SK-N-DZ (cell line): Measurements from ENCODE around the gene UBE2O.
A peak's percentile ranks its signal among the peaks of the same experiment; 100 is the strongest.
"Not testable (repeated sequence)": the region's sequence is repeated elsewhere in the genome, so short reads cannot be mapped to it uniquely, and the experiment has no call there.

Source experiments
- DNase-seq: peaks from one replicate; pipeline ENCODE4 v3.0.0-alpha.2; 2015; ENCODE audit warnings: low spot score

Gene UBE2O

GRCh38 chr17:76376318-76377133 is 76.4 kb downstream of the UBE2O start:
- no peak for DNase-seq

DNA sequence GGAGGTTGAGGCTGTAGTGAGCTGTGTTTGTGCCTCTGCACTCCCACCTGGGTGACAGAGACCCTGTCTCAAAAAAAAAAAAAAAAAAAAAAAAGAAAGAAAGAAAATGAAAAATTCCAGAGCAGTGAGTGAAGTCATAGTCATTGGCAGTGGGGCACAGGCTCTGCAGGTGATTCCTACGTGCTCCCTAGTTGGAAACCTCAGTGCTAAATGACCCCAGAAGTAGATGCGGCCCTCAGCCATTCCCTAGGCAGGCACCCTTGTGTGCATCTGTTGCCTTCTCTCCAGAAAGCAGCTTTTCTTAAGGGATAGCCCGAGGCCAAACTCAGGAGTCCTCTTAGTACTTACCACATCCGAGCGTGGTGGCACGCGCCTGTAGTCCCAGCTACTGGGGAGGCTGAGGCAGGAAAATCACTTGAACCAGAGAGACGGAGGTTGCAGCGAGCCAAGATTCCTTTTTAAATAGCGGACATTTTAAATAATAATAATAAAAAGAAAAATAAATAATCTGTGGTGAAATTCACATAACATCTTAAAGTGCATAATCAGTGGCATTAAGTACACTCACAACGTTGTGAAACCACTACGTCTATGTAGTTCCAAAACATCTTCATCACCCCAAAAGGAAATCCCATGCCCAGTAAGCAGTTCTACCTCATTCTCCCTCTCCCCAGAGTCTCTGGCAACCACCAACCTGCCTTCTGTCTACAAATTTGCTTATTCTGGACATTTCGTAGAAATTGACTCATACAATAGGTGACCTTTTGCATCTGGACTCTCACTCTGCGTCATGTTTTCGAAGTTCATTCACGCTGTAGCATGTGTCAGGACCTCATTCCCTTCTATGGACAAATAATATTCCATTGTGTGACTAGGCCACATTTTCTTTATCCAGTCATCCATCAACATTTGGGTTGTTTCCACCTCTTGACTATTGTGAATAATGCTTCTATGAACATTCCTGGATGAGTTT is 81.0 kb downstream of the UBE2O start:
- no peak for DNase-seq

DNA sequence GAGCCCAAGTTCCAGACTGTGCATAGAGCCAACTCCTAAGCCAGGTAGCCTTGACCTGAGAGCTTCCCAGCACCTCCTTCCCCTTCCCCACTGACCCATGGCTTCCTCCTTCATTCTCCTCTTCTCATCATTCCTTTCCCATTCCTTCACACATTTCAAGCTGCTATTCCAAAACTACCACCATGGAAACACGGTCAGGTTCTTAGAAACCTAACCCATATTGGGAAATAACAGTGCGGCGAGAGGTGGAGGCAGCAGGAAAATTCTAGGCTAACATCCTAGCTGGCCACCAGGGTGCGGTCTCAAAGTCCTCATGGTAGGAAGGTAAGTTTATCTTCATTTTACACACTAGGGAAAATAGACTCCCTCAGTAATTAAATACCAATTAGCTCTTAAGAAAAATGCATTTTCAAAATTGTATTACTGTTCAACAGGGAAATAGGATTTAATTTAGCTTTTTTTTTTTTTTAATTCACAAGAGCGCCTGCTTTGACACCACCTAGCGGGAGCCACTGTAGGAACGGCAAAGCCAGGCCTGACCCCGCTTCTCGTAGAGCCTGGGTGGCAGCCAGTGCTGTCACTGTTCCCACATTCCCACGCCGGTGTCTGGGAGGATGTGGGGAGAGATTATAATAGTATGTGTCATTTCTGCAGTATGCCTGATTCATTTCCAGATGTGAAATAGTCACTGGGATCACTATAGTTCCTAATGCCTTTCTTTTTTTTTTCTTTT is 82.5 kb downstream of the UBE2O start:
- DNase-seq: peak; percentile 57

- DNase-seq: no peak
Measured at GRCh38 chr17:76369804-76370203, 83.1 kb downstream of the UBE2O start.

DNA sequence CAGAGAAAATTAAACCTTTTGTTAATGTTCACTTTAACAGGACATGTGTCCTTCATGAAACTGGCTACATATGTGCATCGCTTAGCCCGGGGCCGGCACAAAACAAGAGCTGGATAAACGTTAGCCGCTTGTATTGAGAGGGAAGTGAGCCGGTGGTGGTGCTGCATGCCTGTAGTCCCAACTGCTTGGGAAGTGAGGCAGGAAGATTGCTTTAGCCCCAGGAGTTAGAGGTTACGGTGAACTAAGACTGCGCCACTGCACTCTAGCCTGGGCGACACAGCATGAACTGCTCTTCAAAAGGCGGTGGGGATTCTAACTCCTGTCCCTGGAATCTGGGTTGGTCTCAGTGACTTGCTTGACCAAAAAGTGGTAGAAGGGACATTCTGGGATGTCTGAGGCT is 83.6 kb downstream of the UBE2O start:
- no peak for DNase-seq

- DNase-seq: peak; percentile 66
Measured at GRCh38 chr17:76368545-76368944, 84.4 kb downstream of the UBE2O start.

GRCh38 chr17:76367642-76368041 is 85.3 kb downstream of the UBE2O start:
- no peak for DNase-seq

DNA sequence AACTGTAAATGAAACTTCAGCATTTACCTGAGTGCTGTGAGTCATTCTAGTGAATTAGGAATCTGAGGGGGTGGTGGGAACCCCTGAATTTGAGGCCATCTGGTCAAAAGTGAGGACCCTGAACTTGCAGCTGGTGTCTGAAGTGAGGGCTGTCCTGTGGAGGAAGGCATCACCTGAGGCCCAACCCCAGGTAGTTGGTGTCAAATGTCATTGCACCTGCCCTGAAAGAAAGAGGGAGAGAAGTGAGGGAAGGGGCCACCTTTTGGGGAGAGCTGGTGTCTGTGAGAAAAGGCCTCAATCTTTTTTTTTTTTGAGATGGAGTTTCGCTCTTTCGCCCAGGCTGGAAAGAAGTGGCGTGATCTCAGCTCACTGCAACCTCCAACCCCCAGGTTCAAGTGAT is 86.7 kb downstream of the UBE2O start:
- DNase-seq: no peak

DNA sequence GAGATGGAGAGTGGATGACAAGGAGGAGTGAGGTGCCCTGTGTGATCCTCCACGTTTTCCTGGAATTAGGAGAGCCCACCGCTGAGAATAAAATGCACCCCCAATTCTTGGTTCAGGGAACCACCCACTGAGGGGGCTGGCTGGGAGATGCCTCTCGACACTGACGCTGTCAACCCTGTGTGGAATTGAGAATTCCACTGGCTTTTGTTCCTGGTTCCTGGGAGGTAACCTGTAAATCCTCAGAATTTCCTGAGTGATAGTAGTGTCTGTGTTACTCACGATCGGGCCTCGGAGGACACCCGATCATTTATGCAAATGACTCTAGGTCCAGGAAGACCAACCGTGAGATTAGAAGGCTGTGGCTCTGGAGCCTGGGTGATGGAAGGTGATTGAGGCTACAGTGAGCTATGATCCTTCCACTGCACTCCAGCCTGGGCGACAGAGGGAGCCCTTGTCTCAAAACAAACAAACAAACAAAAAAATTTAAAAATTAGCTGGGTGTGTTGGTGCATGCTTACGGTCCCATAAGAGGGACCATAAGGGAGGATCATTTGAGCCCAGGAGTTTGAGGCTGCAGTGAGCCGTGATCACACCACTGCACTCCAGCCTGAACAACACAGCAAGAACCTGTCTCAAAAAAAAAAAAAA is 87.6 kb downstream of the UBE2O start:
- DNase-seq: no peak

DNA sequence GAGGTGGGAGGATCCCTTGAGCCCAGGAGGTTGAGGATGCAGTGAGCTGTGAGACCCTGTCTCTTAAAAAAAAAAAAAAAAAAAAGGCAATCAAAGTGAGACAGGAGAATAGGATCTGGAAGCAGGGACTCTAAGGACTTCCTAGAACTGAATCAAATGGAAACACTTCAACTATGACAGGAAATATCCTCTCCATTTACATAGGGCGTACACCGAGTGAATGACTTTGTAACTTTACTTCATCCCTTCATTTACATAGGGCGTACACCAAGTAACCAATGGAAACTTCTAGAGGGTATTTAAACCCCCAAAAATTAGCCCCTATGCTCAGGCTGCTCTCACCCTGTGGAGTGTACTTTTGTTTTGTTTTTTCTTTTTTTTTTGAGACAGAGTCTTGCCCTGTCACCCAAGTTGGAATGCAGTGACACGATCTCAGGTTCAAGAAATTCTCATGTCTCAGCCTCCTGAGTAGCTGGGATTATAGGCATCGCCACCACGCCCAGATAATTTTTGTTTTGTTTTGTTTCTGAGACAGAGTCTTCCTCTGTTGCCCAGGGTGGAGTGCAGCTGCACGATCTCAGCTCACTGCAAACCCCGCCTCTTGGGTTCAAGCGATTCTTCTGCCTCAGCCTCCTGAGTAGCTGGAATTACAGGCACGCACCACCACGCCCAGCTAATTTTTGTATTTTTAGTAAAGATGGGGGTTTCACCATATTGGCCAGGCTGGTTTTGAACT is 89.7 kb downstream of the UBE2O start:
- no peak for DNase-seq

DNA sequence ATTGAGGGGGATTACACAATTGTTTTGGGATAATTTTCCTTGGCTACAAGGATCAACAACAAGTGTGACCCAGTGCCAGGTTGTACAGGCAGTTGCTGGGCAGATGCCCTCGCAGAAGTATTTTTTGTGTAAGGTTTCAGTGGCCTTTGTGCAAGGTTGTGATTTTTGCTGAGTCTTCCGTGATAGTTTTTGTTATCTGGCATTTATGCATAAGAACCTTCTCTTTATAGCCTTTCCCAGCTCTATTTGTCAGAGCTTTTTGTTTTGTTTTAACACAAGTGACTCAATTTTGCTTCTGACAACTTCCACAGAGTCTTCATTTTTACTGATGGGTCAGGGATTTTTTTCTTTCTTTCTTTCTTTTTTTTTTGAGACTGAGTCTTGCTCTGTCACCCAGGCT is 92.5 kb downstream of the UBE2O start:
- no peak for DNase-seq

DNA sequence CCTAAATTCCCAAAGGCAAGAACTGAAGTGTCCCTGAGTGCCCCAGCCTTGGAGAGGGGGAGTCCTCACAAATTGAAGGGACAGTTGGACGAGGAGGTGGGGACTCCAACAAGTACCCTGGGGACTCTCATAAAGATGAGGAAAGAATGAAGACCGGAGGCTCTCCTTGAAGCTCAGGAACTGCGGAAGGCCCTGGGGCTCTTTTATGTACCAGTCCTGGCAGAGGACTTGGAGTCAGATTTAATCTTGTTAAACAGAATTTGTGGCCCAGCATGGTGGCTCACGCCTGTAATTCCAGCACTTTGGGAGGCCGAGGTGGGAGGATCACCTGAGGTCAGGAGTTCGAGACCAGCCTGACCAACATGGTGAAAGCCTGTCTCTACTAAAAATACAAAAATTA is 93.2 kb downstream of the UBE2O start:
- DNase-seq: not testable (repeated sequence)

GRCh38 chr17:76359375-76359774 is 93.6 kb downstream of the UBE2O start:
- no peak for DNase-seq

DNA sequence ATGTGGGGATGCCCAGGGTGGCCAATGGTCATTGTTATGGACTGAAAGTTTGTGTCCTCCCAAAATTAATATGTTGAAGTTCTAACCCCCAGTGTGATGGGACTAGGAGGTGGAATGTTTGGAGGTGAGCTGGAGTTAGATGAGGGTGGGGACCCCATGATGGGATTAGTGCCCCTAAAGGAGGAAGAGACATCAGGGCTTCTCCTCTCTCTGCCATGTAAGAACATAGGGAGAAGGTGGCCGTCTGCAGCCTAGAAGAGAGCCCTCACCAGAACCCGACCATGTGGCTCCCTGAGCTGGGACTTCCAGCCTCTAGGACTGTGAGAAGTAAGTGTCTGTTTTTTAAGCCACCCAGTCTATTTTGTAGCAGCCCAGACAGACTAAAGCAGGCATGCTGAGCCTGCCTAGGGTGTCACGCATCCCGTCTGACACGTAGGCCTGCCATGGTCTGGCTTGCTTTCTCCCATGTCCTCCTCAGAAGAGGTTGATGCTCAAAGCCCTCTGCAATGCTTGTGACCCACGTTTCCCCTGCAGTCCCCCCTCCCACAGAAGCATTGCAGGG is 95.3 kb downstream of the UBE2O start:
- no peak for DNase-seq

GRCh38 chr17:76356803-76357456 is 96.0 kb downstream of the UBE2O start:
- DNase-seq: no peak

GRCh38 chr17:76354747-76355310 is 98.1 kb downstream of the UBE2O start:
- DNase-seq: peak; percentile 46

DNA sequence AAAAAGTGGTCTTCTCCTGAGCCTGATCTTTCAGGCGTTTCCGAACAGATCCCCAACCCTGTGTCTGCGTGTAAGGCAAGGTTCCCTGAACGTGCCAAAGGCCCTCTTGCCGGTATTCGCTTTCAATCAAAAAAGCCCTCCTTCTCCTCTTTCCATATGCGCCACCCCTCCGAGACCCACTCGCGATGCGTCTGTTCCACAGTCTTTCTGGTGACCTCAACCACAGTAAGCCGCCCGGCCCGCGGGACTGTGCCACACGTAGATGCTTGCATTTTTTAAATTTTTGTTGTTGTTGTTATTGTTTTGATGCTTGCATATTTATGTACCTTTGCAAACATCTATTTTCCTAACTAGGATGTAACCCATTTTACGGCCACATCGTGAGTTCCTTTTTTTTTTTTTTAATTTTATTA is 98.6 kb downstream of the UBE2O start:
- DNase-seq: no peak

DNA sequence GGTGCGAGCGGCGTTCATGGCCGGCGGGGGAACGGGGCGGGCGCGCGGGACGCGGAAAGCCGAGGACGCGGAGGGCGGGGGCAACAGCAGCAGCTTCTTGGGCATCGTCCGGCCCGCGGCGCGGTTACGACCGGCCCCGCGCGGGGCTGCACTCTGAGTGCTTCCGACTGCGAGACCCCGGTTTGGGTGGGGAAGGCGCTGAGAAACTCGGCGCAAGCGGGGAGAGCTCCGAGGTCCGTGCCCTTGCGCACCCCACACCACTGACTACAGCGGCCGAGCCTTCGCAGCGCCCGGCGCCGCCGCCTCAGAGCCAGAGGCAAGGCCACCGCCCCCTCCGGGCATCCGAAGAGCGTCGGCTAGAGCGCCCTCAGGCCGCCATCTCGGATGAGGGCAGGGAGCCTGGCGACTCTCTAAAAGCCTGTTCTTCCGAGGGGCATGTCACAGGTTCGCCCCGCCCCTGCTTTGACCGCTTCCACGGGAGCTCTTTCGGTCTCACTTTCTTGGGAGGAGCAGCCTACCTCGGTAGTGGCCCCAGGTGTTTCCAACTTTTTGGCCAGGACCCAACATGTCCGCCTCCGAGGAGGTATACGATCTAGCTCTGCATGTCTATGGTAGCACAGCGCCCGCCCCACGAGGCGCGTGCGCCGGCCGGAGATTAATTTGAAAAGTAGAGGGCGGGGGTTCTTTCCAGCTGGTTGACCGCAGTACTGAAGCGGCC is 99.2 kb downstream of the UBE2O start, which contains the start of gene PRPSAP1:
TSS of gene PRPSAP1 (minus strand) at position 318 of the 718 bp plus-strand sequence. CDS start at position 105, 213 bp downstream.
- DNase-seq: peak; percentile 94
